ENCODE measurements around the gene ENDOU.

ENDOU gene

GRCh38 chr12:47725091-47725772, at the start of gene ENDOU:
Gene ENDOU, minus strand, starts transcription at chr12:47725490. Its CDS starts 77 bp downstream, at chr12:47725413.
- DNase-seq: no peak

GRCh38 chr12:47774663-47775062, 49.4 kb upstream of the ENDOU start:
- no peak for DNase-seq

- DNase-seq: no peak
Measured at GRCh38 chr12:47773858-47774580, 48.7 kb upstream of the ENDOU start.

- peak; percentile 33 for DNase-seq
Measured at GRCh38 chr12:47773062-47773857, 48.0 kb upstream of the ENDOU start, which contains the start of gene SLC48A1. Gene SLC48A1, plus strand, starts transcription at chr12:47773238. Its CDS starts 67 bp downstream, at chr12:47773305.

GRCh38 chr12:47772738-47773061, 47.4 kb upstream of the ENDOU start:
- no peak for DNase-seq

- DNase-seq: no peak
Measured at GRCh38 chr12:47772094-47772660, 46.9 kb upstream of the ENDOU start.

GRCh38 chr12:47771304-47771703, 46.0 kb upstream of the ENDOU start:
- no peak for DNase-seq

- no peak for DNase-seq
Measured at GRCh38 chr12:47770086-47770726, 44.9 kb upstream of the ENDOU start.

GRCh38 chr12:47769234-47770085, 44.2 kb upstream of the ENDOU start:
- DNase-seq: no peak

- DNase-seq: no peak
Measured at GRCh38 chr12:47768323-47768811, 43.1 kb upstream of the ENDOU start.

- DNase-seq: peak; percentile 38
Measured at GRCh38 chr12:47767216-47767724, 42.0 kb upstream of the ENDOU start.

- DNase-seq: no peak
Measured at GRCh38 chr12:47766502-47767215, 41.4 kb upstream of the ENDOU start.

- no peak for DNase-seq
Measured at GRCh38 chr12:47763481-47764346, 38.4 kb upstream of the ENDOU start.

GRCh38 chr12:47762850-47763465, 37.7 kb upstream of the ENDOU start:
- no peak for DNase-seq

- peak; percentile 52 for DNase-seq
Measured at GRCh38 chr12:47758834-47759690, 33.8 kb upstream of the ENDOU start, which contains the start of gene RAPGEF3. Gene RAPGEF3, minus strand, starts transcription at chr12:47758880. Its CDS starts 324 bp downstream, at chr12:47758556.

- DNase-seq: no peak
Measured at GRCh38 chr12:47758584-47758833, 33.2 kb upstream of the ENDOU start.

- DNase-seq: no peak
Measured at GRCh38 chr12:47757840-47758583, 32.7 kb upstream of the ENDOU start.
